Measurements from ENCODE around the gene GAS2L1. TPM values are rescaled to one million over a fixed set of nuclear protein-coding genes. Genes with fewer than 3 reads are reported as not detected.

GAS2L1 gene
- total RNA-seq, 1 experiment from 2014 or later, result 8.0 TPM

GRCh38 chr22:29310065-29310862, 3.8 kb downstream of the GAS2L1 start:
- Histone ChIP-seq H3K4ac (ENCODE audit: low read depth, low read length) (no peak overlapping the region), H3K4me2 (ENCODE audit: insufficient read depth, insufficient read length, low read length) (no peak overlapping the region), H2BK120ac (ENCODE audit: low read depth, low read length, poor library complexity, severe bottlenecking) (no peak overlapping the region), H2BK5ac (ENCODE audit: insufficient read length, low read length) (no peak overlapping the region), H2BK15ac (ENCODE audit: low read depth, low read length) (no peak overlapping the region), H3K9me3 (ENCODE audit: control insufficient read depth, low read depth, low read length) (no peaks in the 10 kb centered on the region), H3K56ac (ENCODE audit: insufficient read length, low read depth, low read length) (no peak overlapping the region), H3K14ac (ENCODE audit: insufficient read depth, low read length) (peak overlapping the region; percentile 26), H2BK12ac (ENCODE audit: insufficient read length, low read depth, low read length) (no peak overlapping the region), H3K79me2 (ENCODE audit: insufficient read depth, low read length) (no peaks in the 10 kb centered on the region), H2AK5ac (ENCODE audit: insufficient read length, low read length) (no peak overlapping the region), H3K9ac (ENCODE audit: extremely low read depth, insufficient read length, low read length) (no peak overlapping the region), H3K18ac (ENCODE audit: insufficient read length, low read depth, low read length) (peak overlapping the region; percentile 39), H4K91ac (ENCODE audit: insufficient read length, low read depth, low read length) (no peak overlapping the region), H4K8ac (replicated peaks; ENCODE audit: insufficient read length, low read depth, low read length) (no peak overlapping the region), H3K27ac (ENCODE audit: insufficient read length, low read depth, low read length) (no peak overlapping the region), H4K20me1 (ENCODE audit: control insufficient read depth, insufficient read depth, insufficient read length) (no peaks in the 10 kb centered on the region), H3K23me2 (ENCODE audit: insufficient read length, low read depth, low read length, poor library complexity, severe bottlenecking) (peaks cover 10% of the 10 kb centered on the region), H4K5ac (ENCODE audit: insufficient read length, low read depth, low read length) (no peak overlapping the region), H3K27me3 (ENCODE audit: insufficient read depth, low read length) (peaks cover 19% of the 10 kb centered on the region), H2BK20ac (ENCODE audit: low read depth, low read length, poor library complexity, severe bottlenecking) (no peak overlapping the region), H3K79me1 (ENCODE audit: insufficient read depth, low read depth, low read length, poor library complexity, severe bottlenecking) (no peaks in the 10 kb centered on the region), H2AFZ (ENCODE audit: low read length) (no peak overlapping the region), H3K23ac (ENCODE audit: insufficient read length, low read depth, low read length) (no peak overlapping the region), H3K4me1 (ENCODE audit: insufficient read depth, low read length) (no peaks in the 10 kb centered on the region), H3T11ph (ENCODE audit: low read length) (no peak overlapping the region)
- Mint-ChIP-seq H3K4me1 (peaks cover 21 to 40% of the 10 kb centered on the region in 2 experiments), H3K36me3 (ENCODE audit: insufficient read depth in 1 of 3, low read depth in 3 of 3) (peaks cover 0 to 5% (median 0%) of the 10 kb centered on the region in 3 experiments; a peak in 3 of 7 replicates), H3K27me3 (ENCODE audit: low read depth) (peaks cover 35% of the 10 kb centered on the region), H3K27ac (no peak overlapping the region), H3K4me3 (no peak overlapping the region), H3K9me3 (peaks cover 2 to 11% of the 10 kb centered on the region in 2 experiments; a peak in 4 of 5 replicates)
- TF ChIP-seq CTCF (conservative IDR thresholded peaks at IDR 0.05), result no peak
- no CpG with 5 or more reads among the region's 28 CpGs for WGBS (ENCODE audit: extremely low coverage, insufficient read length, low lambda C conversion rate)
- DNase-seq, result no peak
